DND-41 (cell line): ENCODE results near the gene DYNLT1.

Experiments used
- ATAC-seq: fragments of 200-7000 bp; cut with Tn5 transposase; 3 replicates; pipeline ENCODE4 v1.9.1; 2021; ENCODE audit warnings: low read depth; ENCODE audit not compliant: insufficient read depth
- DNase-seq: peaks from one replicate; pipeline ENCODE4 v3.0.0-alpha.2; 2020
- H2AFZ ChIP-seq: 2 replicates; pipeline ENCODE4 v1.6.0; 2012; ENCODE audit warnings: low read depth, low read length
- H3K27ac ChIP-seq: 2 replicates; pipeline ENCODE4 v1.5.1; 2012; ENCODE audit warnings: low read length, inconsistent platforms
- H3K27me3 ChIP-seq: fragments of 200-600 bp; sonication (generic); 2 replicates; pipeline ENCODE4 v1.6.0; 2012; ENCODE audit warnings: low read length, mild to moderate bottlenecking, inconsistent platforms; ENCODE audit not compliant: insufficient read depth, poor library complexity
- H3K36me3 ChIP-seq: 2 replicates; pipeline ENCODE4 v1.5.1; 2012; ENCODE audit warnings: low read length, inconsistent platforms; ENCODE audit not compliant: insufficient read depth
- H3K4me1 ChIP-seq: 2 replicates; pipeline ENCODE4 v1.5.1; 2012; ENCODE audit warnings: mild to moderate bottlenecking, low read length; ENCODE audit not compliant: insufficient read depth
- H3K4me2 ChIP-seq: 2 replicates; pipeline ENCODE4 v1.6.0; 2012; ENCODE audit warnings: mild to moderate bottlenecking, moderate library complexity, low read length, inconsistent platforms; ENCODE audit not compliant: insufficient read depth
- H3K4me3 ChIP-seq, 2 experiments: fragments of 200-600 bp in 1 of 2; shearing (Covaris generic) in 1 of 2; 2 replicates each; pipeline ENCODE4 v1.5.1; 2012 to 2016; ENCODE audit warnings: inconsistent platforms in 2 of 2, low read length in 2 of 2, mild to moderate bottlenecking in 2 of 2, low read depth in 1 of 2, moderate library complexity in 1 of 2
- H3K79me2 ChIP-seq: 2 replicates; pipeline ENCODE4 v1.6.0; 2012; ENCODE audit warnings: low read length, inconsistent platforms; ENCODE audit not compliant: insufficient read depth
- H3K9ac ChIP-seq: 2 replicates; pipeline ENCODE4 v1.6.0; 2012; ENCODE audit warnings: low read depth, mild to moderate bottlenecking, inconsistent platforms, low read length, moderate library complexity
- H3K9me3 ChIP-seq: 2 replicates; pipeline ENCODE4 v1.5.1; 2012; ENCODE audit warnings: low read length, moderate library complexity, mild to moderate bottlenecking, inconsistent platforms; ENCODE audit not compliant: insufficient read depth, severe bottlenecking
- H4K20me1 ChIP-seq: 2 replicates; pipeline ENCODE4 v1.6.0; 2012; ENCODE audit warnings: low read length; ENCODE audit not compliant: insufficient read depth
- CTCF ChIP-seq: IDR thresholded peaks from 2 replicates; pipeline ENCODE4 v1.5.1; 2012; ENCODE audit warnings: borderline replicate concordance, low read length, moderate library complexity, mild to moderate bottlenecking; ENCODE audit not compliant: poor library complexity, severe bottlenecking; ENCODE audit errors: extremely low read depth
- EZH2 ChIP-seq: IDR thresholded peaks from 3 replicates; pipeline ENCODE4 v1.6.1; 2012; ENCODE audit warnings: borderline replicate concordance, low read depth, mild to moderate bottlenecking, moderate library complexity, low read length, inconsistent platforms; ENCODE audit not compliant: severe bottlenecking

The DYNLT1 gene

DNA sequence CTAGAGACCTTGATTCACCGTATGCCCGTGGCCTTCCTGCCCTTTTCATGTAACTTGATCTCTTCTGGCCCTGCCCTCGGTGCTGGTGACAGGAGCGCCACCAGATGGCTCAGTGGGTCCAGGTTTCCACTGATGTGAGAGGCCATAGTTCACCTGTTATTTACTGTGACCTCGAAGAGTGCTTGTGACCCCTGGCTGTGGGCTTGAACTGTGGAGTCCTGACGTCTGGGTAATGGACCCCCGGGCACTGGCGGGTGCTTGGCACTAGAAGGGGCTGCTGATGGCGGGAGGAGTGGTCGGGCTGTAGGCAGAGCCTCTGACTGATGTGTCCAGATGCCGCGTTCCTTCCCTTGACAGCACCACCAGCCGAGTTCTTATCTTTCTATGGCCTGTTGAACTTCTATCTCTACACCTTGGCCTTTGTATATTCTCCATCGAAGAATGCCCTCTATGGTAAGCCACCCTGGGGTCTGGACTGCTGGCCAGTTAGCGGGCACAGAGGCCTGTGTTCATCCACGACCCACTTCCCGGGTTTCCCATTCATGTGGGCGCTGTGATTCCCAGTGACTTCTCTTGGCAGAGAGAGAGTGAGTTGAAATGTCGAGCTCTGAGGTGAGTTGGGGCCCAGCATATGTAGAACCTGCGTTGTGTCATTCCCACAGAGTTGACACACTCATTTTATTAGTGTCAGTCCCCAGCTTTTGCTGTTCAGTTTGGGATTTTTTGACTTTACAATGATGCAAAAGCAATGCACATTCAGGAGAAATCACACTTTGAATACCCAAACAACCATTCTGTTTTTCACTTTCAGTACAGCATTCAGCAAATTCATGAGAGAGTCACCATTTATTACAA, 14.9 kb downstream of the DYNLT1 start:
- TF ChIP-seq CTCF (peak; percentile 20), EZH2 (no peak)
- no peaks in the 10 kb centered on the region for H3K4me1 ChIP-seq
- H2AFZ ChIP-seq, result no peak overlapping the region
- no peak overlapping the region for H3K27ac ChIP-seq
- peaks cover 83% of the 10 kb centered on the region for H3K36me3 ChIP-seq
- peaks cover 19% of the 10 kb centered on the region; the same call in 1 of the 2 replicates for H4K20me1 ChIP-seq
- DNase-seq (no peak), ATAC-seq (no peak)
- no peak overlapping the region for H3K4me3 ChIP-seq
- no peak overlapping the region for H3K4me2 ChIP-seq
- no peaks in the 10 kb centered on the region for H3K79me2 ChIP-seq
- no peaks in the 10 kb centered on the region for H3K27me3 ChIP-seq
- H3K9me3 ChIP-seq, result no peaks in the 10 kb centered on the region
- H3K9ac ChIP-seq, result no peak overlapping the region

- ATAC-seq, result no peak
- Histone ChIP-seq H3K36me3 (peaks cover 93% of the 10 kb centered on the region), H3K27ac (no peak overlapping the region)
Measured at GRCh38 chr6:158628542-158628941, 16.0 kb downstream of the DYNLT1 start.

DNA sequence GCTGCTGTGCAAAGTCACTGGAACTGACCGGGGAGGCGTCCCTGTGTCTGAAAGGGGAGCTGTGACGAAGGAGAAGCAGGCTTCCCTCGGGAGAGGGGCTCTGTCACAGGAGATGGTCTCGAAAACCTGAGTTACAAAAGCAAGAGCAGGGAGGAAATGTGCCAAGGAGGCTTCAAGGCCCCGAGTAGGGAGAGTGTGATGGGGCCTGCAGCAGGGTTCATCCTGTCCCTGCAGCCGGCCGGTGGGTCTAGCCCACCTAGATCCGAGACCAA, 16.7 kb downstream of the DYNLT1 start:
- H3K4me1 ChIP-seq, result no peaks in the 10 kb centered on the region
- no peaks in the 10 kb centered on the region for H3K79me2 ChIP-seq
- H3K4me2 ChIP-seq, result no peak overlapping the region
- H2AFZ ChIP-seq, result no peak overlapping the region
- no peaks in the 10 kb centered on the region for H3K9me3 ChIP-seq
- H3K4me3 ChIP-seq, result no peak overlapping the region
- no peaks in the 10 kb centered on the region for H3K27me3 ChIP-seq
- no peak overlapping the region for H3K27ac ChIP-seq
- no peak for DNase-seq
- H3K9ac ChIP-seq, result no peak overlapping the region
- TF ChIP-seq EZH2, result no peak
- H4K20me1 ChIP-seq, result peaks cover 25% of the 10 kb centered on the region; the same call in 1 of the 2 replicates
- H3K36me3 ChIP-seq, result peaks cover 92% of the 10 kb centered on the region
- no peak for ATAC-seq

More at GRCh38 chr6:158628542-158628941, 16.0 kb downstream of the DYNLT1 start:
- TF ChIP-seq CTCF (no peak), EZH2 (no peak)
- H3K4me1 ChIP-seq, result no peaks in the 10 kb centered on the region
- no peak overlapping the region for H3K4me2 ChIP-seq
- no peaks in the 10 kb centered on the region for H3K79me2 ChIP-seq
- peaks cover 23% of the 10 kb centered on the region; the same call in 1 of the 2 replicates for H4K20me1 ChIP-seq
- no peaks in the 10 kb centered on the region for H3K27me3 ChIP-seq
- no peak for DNase-seq
- H2AFZ ChIP-seq, result no peak overlapping the region
- no peak overlapping the region for H3K4me3 ChIP-seq
- H3K9ac ChIP-seq, result no peak overlapping the region
- H3K9me3 ChIP-seq, result no peaks in the 10 kb centered on the region

- Histone ChIP-seq H3K4me1 (no peaks in the 10 kb centered on the region), H3K27ac (no peak overlapping the region), H4K20me1 (peaks cover 27% of the 10 kb centered on the region; the same call in 1 of the 2 replicates), H3K9ac (no peak overlapping the region), H3K27me3 (no peaks in the 10 kb centered on the region), H3K9me3 (no peaks in the 10 kb centered on the region), H3K36me3 (peaks cover 94% of the 10 kb centered on the region), H3K4me2 (no peak overlapping the region), H3K4me3 (no peak overlapping the region), H3K79me2 (no peaks in the 10 kb centered on the region), H2AFZ (no peak overlapping the region)
- DNase-seq (no peak), ATAC-seq (no peak)
- no peak for TF ChIP-seq EZH2
- TF ChIP-seq CTCF, result no peak
Measured at GRCh38 chr6:158627168-158627939, 17.2 kb downstream of the DYNLT1 start.
